HG03103 (cell line): ENCODE measurements around the gene OBSL1.
A peak's percentile ranks its signal among the peaks of the same experiment; 100 is the strongest.

Experiments used
- ATAC-seq: cut with Tn5 transposase; IDR thresholded peaks from one replicate; pipeline ENCODE4 v1.9.1; 2021; ENCODE audit warnings: low read depth; ENCODE audit not compliant: unreplicated experiment

OBSL1 gene

GRCh38 chr2:219516888-219517287 lies 54.5 kb downstream of the OBSL1 start:
- no peak for ATAC-seq

DNA sequence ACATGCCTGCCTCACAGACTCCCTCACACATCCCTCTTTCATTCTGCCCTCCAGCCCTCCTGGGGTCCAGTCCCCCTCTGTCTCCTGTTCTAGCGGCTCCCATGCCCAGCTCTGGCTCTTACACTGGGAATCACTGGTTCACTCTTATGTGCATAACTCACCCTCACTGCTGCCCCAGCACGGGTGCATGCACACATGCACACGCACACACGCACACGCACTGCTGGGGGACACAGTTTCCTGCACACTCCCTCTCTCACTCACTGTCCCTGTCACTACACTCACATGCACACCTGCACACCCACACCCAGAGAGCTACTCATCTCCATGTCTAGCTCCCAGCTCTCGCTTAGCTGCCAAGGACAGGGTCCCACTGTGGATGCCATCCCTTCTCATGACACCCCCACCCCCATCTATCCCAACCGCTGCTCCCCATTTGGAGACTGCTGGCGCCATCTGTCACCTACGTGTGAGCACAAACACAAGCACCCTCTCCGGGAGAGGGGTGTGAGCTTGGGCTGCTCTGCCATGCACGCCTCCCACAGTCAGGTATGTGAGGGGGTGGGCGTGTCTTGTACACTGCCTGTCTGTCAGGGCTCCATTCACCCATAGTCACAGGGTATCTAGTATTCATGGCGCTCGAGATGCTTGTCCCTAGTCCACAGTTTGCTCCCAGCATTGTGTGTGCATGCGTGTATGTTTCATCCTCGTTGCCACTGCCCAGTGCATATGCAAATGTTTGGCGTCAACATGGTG lies 55.3 kb downstream of the OBSL1 start:
- ATAC-seq: no peak

GRCh38 chr2:219514836-219515235 lies 56.5 kb downstream of the OBSL1 start:
- ATAC-seq: no peak

- ATAC-seq: no peak
These were observed 57.1 kb downstream of the OBSL1 start, which contains the start of gene ASIC4 for GRCh38 chr2:219514196-219514761. ASIC4 (plus strand) TSS chr2:219514482; CDS start chr2:219514725, 243 bp downstream.

DNA sequence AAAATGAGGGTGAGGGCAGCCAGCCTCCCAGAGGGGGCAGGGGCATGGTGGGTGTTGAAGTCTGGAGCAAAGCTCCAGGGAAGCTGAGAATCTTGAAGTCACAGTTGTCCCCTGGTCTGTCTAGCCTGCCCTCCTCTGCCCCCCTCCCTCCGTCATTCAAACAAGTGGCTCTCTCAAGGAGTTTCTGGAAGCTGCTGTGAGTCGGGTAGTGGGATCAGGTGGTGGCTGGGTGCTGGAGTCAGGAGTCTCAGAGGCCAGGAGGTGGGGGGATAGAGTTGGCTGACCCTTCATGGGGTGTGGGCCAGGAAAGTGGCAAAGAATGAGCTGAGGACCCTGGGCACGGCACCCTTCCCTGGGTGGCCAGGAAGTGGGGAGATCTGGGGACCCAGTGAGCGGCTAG lies 57.6 kb downstream of the OBSL1 start:
- no peak for ATAC-seq

- no peak for ATAC-seq
These were observed 58.7 kb downstream of the OBSL1 start for GRCh38 chr2:219512524-219513216.

- no peak for ATAC-seq
These were observed 59.6 kb downstream of the OBSL1 start for GRCh38 chr2:219511547-219512325.

DNA sequence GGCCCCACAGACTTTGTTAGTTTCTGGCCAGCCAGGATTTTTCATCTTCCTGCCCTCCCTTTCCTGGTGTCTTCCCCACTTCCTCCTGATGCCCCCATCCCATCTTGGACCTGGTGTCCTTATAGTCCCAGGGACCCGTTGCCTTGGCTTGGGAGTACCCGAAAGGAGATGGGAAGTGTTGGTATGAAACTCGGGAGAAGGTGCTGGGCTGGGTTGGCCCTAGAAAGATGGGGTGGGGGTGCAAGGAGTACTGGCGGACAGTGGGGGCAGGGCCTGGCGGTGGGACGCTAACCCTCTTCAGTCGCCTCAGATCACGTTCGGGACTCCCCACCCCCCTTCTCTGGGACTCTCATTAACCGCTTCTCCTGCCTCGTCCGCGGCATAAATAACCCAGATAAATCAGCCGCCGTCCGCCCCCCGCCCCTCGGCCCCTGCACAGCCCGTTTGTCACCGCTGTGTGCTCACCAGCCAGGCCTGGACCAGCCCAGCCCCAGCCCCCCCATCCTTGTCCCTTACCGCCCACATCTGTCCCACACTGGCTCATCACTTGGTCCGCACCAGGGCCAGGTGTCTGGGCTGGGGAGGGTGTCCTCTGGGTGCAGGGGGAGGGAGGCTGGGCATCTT lies 60.7 kb downstream of the OBSL1 start:
- ATAC-seq: no peak

- peak; percentile 61 for ATAC-seq
These were observed 61.4 kb downstream of the OBSL1 start for GRCh38 chr2:219509780-219510511.

- ATAC-seq: peak; percentile 9
These were observed 62.2 kb downstream of the OBSL1 start for GRCh38 chr2:219508971-219509779.

GRCh38 chr2:219508444-219508734 lies 63.0 kb downstream of the OBSL1 start:
- no peak for ATAC-seq

GRCh38 chr2:219507581-219508443 lies 63.5 kb downstream of the OBSL1 start:
- no peak for ATAC-seq

GRCh38 chr2:219506802-219507526 lies 64.4 kb downstream of the OBSL1 start:
- no peak for ATAC-seq

DNA sequence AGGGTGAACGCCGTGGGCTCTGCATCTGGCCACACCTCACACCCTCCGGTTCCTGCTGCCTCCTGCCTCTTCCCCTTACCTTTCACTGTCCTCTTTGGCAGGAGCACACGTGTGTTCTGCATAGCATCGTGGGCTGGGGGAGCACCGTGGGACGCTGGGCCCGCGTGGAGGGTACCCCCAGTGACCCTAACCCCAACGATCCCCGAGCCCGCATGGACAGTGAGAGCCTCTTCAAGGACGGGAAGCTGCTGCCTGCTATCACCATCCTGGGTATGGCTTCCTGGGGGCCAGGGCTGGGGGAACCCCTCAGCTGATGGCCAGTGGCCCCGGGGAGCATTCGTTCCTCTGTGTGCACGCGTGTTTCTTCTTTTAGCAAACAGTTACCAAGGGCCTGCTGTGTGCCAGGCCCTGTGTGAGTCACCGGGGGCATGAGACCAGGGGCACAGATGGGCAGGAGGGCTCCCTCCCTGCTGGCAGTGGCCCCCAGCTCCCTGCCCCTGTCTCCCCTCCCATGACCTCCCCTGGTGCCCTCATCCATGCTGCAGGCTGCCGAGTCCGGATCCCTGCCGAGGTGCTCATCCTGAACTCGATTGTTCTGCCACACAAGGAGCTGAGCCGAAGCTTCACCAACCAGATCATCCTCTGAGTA lies 65.1 kb downstream of the OBSL1 start:
- ATAC-seq: no peak

DNA sequence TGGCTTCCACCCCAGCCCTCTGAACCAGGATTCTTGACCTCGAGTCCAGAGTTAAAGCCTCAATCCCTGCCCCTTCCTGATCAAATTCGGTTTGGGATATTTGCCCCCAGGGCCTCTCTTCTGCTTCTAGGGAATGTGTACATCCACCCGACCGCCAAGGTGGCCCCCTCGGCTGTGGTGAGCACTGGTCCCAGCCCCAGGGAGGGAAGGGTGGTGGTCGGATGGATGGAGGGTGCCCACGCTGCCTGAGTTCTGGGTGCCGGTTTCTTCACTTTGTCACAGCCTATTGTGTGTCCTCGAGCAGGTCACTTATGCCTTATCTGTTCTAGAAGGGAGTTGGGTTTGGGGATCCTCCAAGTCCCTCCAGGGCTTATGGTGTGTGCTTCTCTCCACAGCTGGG lies 65.8 kb downstream of the OBSL1 start:
- ATAC-seq: no peak

- no peak for ATAC-seq
These were observed 68.7 kb downstream of the OBSL1 start for GRCh38 chr2:219502618-219503017.

DNA sequence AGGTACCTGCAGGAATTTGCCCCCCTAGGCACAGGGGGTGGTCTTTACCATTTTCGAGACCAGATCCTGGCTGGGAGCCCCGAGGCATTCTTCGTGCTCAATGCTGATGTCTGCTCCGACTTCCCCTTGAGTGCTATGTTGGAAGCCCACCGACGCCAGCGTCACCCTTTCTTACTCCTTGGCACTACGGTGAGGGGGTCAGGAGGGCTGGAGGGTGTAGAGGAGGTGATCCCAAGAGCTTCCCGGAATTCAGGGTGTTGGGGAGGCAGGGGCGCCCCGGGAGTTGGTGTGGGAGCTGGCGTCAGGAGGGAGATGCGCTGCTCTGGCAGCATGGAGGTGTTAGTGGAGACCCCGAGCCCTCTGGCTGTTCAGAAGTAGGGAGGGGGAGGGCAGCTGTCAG lies 69.5 kb downstream of the OBSL1 start:
- ATAC-seq: no peak
